ENCODE data around the gene PIANP.

- TF ChIP-seq, protein P1, sequence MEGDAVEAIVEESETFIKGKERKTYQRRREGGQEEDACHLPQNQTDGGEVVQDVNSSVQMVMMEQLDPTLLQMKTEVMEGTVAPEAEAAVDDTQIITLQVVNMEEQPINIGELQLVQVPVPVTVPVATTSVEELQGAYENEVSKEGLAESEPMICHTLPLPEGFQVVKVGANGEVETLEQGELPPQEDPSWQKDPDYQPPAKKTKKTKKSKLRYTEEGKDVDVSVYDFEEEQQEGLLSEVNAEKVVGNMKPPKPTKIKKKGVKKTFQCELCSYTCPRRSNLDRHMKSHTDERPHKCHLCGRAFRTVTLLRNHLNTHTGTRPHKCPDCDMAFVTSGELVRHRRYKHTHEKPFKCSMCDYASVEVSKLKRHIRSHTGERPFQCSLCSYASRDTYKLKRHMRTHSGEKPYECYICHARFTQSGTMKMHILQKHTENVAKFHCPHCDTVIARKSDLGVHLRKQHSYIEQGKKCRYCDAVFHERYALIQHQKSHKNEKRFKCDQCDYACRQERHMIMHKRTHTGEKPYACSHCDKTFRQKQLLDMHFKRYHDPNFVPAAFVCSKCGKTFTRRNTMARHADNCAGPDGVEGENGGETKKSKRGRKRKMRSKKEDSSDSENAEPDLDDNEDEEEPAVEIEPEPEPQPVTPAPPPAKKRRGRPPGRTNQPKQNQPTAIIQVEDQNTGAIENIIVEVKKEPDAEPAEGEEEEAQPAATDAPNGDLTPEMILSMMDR (IDR thresholded peaks at IDR 0.05; ENCODE audit: low read depth, low read length) = no peak
- TF ChIP-seq EZH2phosphoT487 (IDR thresholded peaks at IDR 0.05; ENCODE audit: low read depth) = no peak
Observed at GRCh38 chr12:6699989-6700645, 498 bp downstream of the PIANP start.
